Renal cortical epithelial cell (primary cell): ENCODE measurements around the gene HOXD10. TPM values are rescaled to one million over a fixed set of nuclear protein-coding genes. Genes with fewer than 3 reads are reported as not detected.

Source experiments
- DNase-seq: peaks from one replicate; pipeline ENCODE4 v3.0.0-alpha.2; 2011; ENCODE audit warnings: low read depth
- total RNA-seq: library from RNA; depleted of rRNA; stranded (reverse); fragments of >200 nt; gene quantifications from 2 replicates; pipeline ENCODE4 v1.2.3, GENCODE V29; 2014

HOXD10 gene
- total RNA-seq, 1 donor from 2014 or later = 33.5 TPM

DNA sequence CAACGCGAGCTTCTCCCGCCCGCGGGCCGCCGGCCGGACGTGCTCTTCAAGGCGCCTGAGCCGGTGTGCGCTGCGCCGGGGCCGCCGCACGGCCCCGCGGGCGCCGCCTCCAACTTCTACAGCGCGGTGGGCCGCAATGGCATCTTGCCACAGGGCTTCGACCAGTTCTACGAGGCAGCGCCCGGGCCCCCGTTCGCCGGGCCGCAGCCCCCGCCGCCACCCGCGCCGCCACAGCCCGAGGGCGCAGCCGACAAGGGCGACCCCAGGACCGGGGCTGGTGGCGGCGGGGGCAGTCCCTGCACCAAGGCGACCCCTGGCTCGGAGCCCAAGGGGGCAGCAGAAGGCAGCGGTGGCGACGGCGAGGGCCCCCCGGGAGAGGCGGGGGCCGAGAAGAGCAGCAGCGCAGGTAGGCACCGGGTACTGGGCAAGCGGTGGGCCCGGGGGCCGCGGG, 8.8 kb upstream of the HOXD10 start:
- DNase-seq = no peak

DNA sequence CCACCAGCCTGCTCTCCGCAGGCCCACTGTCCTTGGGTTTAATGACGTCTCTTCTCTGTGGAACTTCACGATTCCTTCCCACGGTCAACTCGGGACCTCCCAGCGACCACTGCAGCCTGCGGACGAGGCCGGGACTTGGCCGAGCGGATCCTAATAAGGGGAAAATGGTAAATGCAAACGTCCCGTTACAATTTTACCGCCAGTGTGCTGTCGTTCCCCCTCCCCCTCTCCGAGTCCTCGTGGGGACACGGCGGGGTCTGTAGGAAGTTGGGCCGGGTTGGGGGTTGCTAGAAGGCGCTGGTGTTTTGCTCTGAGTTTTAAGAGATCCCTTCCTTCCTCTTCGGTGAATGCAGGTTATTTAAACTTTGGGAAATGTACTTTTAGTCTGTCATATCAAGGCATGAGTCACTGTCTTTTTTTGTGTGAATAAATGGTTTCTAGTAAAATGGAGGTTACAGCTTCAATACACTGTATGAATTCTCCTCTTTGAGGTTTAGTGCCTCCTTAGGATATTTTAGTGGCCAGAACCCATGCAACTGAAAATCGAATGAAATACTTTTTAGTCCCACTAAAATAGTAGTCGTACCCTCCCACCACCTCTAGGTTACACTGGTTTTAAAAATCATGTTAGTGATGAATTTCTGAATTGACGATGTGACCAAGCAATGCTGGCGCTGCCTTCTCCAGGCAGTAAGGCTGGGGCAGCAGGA, 7.2 kb upstream of the HOXD10 start:
- DNase-seq = no peak

DNA sequence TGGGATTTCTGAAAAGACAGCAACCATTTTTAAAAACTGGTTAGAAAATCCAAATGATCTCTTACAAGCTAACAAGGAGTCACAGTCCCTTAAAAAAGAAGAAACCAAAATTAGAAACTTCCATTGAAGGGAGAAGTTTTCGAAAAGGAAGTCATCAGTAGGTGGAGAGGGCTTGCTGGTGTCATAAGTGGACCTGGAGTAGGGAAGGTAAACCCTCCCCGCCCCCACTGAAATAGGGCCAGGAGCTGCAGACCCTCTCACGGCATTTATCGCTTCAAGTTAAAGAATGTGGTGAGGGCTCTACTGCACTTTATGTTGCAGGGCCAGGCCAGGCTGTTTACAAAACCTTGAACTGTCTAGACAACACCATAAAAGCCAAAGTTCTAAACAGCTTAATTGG, 6.6 kb upstream of the HOXD10 start:
- no peak for DNase-seq

DNA sequence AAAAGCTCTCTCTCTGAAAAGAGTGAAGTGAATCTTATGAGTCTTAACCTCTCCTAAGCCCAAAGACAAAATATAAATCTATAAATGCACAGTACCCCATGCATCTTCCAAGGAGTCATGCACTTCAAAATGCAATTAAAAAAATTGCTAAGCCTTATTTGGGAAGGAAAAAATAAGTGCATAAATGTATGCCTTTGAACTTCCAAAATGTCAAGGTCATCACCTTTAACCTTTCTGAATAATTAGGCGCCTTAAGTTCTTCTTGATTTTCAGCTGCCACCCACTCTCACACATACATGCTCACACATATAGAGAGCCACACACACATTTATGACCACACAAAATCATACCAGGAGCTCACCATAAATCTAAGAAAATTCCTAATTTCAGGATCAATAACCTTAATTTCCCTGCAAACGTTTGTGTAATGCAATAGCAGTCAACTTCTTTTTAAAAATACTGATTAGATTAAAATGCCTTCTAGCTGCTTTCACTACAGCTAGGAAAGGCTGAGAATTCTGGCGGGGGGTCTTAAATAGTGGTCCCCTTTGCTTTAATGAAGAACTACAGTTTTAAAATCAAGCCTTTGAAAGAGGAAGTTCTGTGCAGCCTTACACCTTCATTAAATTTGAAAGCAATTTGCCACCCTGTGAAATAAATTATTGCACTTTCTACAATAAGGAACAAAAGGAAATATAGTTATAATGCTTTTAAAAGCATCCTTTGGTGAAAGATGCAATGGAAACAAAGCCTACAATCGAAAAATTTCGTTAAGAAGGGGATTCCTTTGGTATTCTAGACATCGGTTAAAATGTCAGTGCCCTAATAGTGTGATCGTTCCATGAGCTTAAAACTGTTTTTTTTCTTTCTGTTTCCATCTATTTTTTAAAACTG, 5.9 kb upstream of the HOXD10 start:
- DNase-seq = no peak

DNA sequence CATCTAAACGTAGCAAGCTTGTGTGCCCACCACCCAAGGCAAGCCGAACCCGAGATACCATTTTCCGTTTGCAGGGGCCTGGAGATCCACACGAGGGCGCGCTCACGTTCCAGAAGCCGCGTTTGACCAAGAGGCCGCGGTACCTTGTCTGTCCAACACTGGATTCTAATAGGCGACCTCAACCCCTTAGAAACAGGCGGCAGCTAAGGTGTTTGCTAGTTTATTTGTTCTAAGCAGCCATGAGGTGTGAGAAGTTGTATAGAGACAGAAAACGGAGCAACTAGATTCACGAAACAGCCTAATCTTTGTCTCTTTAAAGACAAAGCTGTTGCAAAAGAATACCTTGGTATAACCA, 5.3 kb upstream of the HOXD10 start:
- peak; percentile 72 for DNase-seq

DNA sequence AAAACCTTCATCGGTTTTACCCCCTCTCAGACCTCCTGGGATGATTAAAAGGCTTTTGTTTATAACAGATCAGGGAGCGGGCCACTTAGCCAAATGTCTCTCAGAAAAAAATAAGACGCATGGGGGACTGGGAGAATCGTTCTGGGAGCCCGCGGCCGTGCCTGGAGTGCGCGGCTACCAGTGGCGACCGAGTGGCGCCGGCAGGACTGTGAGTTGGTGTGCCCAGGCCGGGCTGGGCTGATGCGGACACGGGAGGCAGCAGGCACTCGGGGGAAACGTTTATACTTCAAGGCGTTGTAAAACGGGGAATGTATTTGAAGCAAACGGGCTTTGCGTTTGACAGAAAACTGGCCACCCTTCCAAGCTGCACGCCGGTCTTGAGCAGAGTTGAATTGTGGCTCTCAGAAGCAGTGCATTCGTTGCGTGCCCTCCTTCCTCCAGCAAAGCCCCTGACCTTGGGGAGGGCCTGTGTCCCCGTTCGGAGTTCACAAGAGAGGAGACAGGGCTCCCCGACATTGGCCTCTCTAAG, 4.7 kb upstream of the HOXD10 start:
- no peak for DNase-seq

DNA sequence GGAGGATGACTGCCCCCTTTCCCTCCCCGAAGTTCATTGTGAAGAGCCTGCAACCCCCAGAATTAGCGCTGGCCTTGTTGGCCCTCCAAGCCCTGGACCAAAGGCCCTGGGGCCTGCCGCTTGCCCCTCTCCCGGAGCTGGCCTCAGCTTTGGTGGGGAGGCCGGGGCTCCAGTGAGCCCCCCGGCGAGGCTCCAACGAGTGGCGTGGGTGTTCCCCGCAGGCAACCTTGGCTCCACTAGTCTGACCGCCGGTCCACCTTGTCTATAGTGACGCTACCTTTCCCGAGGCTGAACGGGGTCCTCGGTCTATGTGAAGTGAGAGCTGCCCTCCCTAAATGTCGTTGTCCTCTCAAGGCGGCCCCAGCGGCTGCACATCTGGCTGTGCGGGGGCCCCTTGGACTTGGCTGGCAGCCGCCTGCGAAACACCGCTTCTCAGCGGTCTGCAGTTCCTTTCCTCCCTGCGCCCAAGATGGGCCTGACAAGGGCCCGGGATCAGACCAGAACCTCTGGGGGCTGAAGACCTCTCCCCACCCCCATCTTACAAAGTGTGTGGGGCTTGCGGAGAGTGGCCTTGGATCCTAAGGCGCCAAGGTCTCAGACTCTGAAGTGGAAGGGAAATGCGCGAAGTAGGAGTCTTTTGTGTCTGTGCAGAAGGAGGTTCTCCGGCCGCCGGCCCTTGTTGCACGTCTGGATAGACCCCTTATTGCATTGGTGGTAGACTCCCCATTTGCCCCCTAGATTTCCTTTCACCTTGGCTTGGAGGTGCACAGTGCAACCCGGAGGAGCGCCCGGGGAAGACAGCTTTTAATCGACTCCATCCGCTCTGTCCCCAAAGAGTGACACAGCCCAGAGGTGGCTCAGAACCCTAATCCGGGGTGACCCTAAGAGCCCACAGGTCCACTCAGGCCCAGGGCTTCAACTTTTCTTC, 3.9 kb upstream of the HOXD10 start:
- no peak for DNase-seq

DNA sequence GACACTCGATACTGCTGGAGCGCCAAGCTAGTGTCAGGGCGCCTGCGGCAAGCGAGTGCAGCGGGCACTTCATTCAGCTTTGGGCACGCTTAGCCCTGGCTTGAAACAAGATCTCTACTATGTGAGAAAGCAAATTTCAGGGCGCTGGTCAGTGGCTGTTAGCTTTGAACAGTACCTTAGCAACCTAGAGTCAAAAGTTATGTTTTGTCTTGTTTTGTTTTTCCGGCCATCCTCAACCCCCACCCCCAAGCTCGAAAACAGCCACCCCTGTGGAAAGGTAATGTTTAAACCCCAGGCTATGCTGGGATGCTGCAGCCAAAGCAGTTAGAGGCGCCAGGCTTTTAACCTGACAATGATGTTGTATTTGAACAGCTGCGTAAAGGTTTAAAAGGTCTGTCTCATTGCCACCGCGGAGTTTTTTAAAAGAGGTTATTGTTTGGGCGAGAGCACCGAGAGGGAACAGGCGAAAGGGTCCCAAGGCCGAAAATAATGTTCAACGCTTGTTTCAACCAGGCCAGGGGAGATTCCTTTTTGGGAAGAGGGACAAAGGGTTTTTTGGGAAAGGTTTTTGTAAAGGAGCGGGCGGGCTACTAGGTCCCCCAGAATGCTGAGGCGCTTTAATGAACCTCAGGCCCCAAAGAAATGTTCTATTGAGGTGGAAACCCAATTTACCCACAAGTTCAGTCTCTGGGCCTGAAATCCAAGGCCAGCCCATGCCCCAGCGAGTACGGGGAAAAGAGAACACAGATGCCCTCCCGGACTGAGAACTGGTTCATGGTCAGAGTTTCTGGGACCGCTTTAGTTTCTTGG, 2.3 kb upstream of the HOXD10 start:
- DNase-seq = peak; percentile 80

DNA sequence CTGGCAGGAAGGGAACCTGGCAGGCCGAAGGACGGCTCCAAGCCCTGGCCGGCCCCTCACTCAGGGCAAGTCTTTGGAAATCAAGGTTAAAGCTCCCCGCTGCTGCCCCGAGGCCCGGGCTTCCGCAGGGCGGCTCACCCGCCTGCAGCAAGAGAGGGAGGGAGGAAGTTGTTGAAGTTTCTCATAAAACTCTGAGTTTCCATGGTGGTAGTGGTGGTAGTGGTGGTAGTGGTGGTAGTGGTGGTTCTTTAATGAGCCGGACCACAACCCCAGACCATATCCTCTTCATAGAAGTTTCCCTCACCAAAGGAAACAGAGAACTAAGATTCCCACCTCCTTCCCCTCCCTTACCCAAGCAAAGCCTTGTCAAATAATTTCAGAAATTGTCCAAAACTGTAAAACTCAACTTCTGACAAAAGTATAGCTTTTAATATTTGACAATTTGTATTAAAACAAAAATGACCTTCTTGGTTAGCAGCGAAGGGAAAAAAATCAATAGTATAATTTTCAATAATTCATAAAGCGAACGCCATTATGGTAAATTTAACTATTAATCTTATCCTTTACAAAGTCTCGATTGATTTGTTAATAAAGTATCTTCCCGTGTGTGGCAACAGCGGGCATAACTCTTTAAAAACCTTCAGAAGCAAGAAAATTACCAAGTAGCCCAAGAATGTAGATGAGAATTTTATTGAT, 1.5 kb upstream of the HOXD10 start:
- no peak for DNase-seq

DNA sequence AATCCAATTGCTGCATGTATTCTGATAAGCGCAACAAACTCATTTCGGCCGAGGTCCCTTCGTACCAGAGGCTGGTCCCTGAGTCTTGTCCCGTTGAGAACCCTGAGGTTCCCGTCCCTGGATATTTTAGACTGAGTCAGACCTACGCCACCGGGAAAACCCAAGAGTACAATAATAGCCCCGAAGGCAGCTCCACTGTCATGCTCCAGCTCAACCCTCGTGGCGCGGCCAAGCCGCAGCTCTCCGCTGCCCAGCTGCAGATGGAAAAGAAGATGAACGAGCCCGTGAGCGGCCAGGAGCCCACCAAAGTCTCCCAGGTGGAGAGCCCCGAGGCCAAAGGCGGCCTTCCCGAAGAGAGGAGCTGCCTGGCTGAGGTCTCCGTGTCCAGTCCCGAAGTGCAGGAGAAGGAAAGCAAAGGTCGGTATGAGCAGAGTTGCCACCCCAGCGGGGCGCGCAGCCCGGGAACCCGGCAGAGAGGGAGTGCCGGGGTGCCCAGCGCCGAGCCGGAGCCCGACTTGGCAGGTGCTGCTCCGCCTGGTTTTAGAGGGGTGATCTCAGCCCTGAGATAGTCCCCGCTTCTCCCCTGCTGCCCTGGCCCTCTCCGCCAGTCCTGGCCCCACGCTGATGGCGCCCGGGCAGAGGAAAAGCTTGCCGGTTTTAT, 714 bp downstream of the HOXD10 start:
- DNase-seq = no peak

DNA sequence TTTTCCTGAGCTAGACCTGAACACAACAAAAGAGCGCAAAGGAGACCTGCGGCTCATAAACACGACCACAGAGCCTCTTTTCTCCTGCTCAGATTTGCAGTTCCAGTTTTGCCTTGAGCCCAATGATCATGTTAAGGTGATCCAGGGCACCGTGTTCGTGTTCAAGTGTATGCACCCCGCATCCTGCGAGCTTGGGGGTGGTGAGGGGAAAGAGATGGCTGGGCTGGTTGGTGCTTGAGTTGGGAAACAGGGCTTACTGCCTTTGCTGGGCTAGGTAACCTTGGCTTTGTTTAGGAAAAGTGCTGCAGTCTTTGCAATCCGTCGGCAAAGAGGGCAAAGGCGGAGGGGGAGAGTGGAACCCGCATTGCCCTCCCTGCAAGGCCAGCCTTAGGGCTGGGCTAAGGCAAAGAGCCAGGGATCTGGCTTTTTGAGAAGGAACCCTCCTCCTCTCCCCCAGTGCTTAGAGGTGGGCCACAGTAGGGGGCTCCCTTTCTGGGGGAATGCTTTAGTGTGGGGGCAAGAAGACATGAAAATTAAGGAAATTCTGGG, 1.3 kb downstream of the HOXD10 start:
- no peak for DNase-seq

DNA sequence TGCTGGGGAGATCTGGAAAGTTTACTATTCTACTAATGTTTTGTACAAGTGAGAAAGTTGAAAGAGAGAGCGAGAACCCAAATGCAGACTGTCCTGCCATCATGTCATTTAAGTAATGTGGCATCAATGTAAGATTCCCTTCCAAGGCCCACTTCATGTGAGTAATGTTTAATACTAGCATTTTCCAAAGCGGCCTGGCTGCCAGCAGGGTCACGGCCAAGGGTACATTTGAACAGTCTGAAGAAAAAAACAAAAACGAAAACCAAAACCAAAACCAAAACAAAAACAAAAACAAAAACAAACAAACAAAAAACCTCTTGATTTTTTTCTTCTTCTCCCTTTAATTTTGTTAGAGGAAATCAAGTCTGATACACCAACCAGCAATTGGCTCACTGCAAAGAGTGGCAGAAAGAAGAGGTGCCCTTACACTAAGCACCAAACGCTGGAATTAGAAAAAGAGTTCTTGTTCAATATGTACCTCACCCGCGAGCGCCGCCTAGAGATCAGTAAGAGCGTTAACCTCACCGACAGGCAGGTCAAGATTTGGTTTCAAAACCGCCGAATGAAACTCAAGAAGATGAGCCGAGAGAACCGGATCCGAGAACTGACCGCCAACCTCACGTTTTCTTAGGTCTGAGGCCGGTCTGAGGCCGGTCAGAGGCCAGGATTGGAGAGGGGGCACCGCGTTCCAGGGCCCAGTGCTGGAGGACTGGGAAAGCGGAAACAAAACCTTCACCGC, 2.2 kb downstream of the HOXD10 start:
- peak; percentile 80 for DNase-seq

DNA sequence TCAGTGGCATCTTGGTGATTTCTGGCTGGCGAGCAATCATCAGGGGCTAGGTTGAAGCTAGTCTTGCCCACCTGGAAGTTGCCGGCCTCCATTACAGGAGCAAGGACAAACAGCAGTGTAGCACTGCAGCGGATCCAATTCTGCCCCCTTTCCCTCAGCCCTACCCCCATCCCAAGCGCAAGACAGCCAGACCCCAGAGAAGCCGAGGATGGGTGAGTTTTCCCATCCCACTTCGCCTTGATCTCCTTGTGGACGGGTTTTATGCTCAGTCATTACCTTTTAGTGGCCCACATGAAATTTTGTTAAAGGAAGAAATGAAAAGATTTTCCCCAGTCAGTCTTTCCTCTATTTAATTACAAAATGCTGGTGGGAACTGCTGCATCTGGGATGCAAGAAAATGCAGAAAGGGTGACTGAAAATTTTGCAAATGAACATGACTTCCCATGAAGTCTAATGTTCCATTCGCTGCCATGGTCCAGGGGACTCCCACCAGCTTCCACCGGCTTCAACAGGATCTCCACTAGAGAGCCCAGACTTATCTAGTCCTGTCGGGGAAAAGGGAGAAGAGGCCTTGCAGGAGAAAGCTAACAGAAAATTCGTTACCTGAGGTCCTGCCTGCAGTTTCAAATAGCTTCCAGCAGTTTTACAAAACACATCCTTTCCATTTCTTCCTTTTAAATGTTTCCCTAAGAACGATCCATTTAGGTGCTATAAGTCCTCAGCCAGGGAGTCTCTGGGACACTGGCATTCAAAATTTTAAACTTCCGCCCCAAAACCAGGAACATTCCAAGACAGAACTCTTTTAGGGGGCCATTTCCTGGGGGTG, 4.0 kb downstream of the HOXD10 start:
- no peak for DNase-seq

DNA sequence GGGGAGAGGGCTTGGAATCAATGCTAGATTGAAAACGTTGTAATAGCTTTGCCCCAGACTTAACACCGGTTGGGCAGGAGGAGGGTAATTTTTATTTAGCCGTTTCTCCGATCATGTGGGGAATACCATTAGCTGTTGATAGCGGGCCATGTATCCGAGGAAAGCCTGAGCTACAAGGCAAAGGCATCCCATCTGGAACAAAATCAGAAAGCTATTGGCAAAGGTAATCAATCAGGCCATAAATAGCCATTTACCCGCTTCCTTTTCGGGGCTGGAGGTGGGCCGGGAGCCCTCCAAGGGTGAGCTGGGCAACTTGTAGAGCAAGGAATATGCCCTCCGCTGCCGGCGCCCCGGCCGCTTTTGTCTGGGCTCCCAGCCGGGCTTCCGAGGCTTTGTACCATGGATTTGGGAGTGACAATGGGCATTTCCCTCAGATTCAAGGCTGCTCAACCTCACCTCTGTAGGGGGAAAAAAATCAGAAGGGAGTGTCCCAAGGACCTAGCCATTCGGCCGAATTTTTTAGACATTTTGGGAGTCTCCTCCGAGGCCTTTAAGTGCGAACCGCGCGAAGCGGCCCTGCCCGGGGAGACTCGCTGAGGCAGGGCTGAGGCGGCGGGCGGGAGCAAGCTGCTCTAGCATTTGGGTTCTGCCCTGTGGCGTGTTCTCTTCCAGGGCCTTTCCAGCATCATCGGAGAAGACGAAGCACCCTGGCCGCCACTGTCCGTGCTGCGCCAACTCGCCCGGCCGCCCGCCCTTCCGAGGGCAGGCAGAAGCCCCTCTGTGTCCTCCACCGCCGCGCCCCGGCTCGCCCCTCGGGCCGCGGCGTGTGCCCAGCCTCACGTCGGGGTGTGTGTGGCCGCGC, 4.8 kb downstream of the HOXD10 start:
- no peak for DNase-seq

DNA sequence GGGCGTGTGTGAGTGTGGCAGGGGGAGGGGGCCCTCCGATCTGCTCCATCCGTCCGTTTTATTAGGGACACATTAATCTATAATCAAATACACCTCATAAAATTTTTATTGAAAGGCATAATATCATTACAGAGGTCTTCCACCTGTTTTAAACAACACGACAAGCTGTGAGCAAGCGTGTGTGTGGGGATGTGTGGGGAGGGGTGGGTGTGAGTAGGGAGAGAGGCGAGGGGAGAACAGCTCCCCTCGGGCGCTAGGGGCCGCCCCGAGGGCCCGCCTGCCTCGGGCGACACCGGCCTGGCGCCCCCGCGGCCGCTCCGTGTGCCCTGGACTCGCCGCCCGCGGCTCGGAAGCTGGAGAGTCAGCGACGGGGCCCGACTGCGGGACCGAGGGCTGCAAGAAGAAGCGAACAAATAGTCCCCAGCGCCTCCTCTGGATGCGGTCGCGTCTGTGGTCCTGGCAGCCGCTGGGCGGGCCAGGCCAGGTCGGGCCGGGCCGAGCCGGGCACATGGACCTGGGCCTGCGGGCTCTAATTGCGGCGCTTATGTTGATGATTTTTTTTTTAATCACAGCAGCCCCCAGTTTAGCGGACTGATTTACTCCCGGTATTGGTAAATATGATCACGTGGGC, 5.6 kb downstream of the HOXD10 start:
- DNase-seq = no peak

DNA sequence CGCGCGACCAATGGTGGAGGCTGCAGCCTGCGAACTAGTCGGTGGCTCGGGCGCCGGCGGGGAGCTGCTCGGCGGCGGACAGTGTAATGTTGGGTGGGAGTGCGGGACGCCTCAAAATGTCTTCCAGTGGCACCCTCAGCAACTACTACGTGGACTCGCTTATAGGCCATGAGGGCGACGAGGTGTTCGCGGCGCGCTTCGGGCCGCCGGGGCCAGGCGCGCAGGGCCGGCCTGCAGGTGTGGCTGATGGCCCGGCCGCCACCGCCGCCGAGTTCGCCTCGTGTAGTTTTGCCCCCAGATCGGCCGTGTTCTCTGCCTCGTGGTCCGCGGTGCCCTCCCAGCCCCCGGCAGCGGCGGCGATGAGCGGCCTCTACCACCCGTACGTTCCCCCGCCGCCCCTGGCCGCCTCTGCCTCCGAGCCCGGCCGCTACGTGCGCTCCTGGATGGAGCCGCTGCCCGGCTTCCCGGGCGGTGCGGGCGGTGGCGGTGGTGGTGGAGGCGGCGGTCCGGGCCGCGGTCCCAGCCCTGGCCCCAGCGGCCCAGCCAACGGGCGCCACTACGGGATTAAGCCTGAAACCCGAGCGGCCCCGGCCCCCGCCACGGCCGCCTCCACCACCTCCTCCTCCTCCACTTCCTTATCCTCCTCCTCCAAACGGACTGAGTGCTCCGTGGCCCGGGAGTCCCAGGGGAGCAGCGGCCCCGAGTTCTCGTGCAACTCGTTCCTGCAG, 6.3 kb downstream of the HOXD10 start, which contains the start of gene HOXD9:
TSS of gene HOXD9 (plus strand) at position 37 of the 728 bp plus-strand sequence. CDS start at position 87, 50 bp downstream.
- no peak for DNase-seq
